ENCODE measurements around the gene MRPL10. TPM values are rescaled to one million over a fixed set of nuclear protein-coding genes. Genes with fewer than 3 reads are reported as not detected.
A peak's percentile ranks its signal among the peaks of the same experiment; 100 is the strongest.

MRPL10 gene
- total RNA-seq, 6 experiments from 2014 or later, result 14.4 to 26.1 (median 16.3) TPM

DNA sequence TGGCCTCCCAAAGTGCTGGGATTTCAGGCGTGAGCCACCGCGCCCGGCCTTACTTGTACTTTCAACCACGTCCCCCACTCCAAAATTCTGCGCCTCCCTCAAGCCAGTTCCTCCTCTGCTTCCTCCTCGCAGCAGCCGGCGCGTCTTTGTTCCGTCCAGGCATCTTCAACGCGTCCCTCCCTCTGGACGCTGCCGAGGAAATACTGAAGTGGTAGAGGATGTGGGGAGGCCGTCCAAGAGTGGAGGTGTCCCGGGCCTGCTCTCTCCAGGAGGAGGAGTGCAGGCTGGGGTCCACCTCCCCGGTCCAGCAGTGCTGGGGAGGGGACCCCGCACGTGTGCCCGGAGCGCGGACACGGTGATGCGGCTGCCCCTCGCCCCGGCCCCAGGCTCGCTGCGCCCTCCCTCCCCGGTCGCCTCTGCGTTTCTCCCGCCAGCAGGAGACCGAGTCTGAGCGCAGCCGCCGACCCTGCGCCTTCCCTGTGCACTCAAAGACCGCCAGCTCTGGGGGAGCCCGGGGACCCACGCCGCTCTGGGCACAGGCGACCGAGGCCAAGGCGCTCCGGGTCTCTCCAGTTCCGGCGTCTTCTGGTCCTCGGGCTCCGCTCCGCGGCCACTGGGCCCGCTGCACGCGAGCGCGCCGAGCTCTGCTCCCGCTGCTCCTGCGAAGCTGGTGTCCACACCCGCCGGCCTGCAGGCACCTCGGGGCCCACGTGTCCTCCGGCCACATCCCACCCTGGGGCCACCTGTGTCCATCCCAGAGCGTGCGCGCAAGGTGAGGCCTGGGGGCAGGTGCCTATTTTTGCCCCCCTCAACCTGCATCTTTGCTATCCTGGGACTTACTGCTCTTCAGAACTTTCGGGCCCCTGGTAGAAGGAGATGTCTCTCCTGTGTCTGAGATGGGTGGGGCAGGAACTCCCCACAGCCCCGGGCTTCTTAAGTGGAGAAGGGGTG lies 41.5 kb downstream of the MRPL10 start:
- intact Hi-C loops (cut with DNase I), result no loop called here
- Histone ChIP-seq H3K27me3 (peaks cover 7 to 17% of the 10 kb centered on the region in 2 donors), H3K36me3 (no peaks in the 10 kb centered on the region), H3K4me1 (no peaks in the 10 kb centered on the region), H3K27ac (no peak overlapping the region), H3K4me3 (peak overlapping the region in 2 of 3 donors; percentile 15 to 18), H3K9me3 (no peaks in the 10 kb centered on the region)
- DNase-seq (peak in 1 of 3 donors; percentile 56), ATAC-seq (peak; percentile 76 to 95 (median 90))
- WGBS (ENCODE audit: insufficient coverage, low coverage, low lambda C conversion rate, missing lambda C conversion rate), result 3% methylated on average over 41 of the region's 70 CpGs
- TF ChIP-seq POLR2A (IDR thresholded peaks at IDR 0.05), result no peak
- TF ChIP-seq, protein P1, sequence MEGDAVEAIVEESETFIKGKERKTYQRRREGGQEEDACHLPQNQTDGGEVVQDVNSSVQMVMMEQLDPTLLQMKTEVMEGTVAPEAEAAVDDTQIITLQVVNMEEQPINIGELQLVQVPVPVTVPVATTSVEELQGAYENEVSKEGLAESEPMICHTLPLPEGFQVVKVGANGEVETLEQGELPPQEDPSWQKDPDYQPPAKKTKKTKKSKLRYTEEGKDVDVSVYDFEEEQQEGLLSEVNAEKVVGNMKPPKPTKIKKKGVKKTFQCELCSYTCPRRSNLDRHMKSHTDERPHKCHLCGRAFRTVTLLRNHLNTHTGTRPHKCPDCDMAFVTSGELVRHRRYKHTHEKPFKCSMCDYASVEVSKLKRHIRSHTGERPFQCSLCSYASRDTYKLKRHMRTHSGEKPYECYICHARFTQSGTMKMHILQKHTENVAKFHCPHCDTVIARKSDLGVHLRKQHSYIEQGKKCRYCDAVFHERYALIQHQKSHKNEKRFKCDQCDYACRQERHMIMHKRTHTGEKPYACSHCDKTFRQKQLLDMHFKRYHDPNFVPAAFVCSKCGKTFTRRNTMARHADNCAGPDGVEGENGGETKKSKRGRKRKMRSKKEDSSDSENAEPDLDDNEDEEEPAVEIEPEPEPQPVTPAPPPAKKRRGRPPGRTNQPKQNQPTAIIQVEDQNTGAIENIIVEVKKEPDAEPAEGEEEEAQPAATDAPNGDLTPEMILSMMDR (IDR thresholded peaks at IDR 0.05), result peak; percentile 32 to 44 (median 35)

DNA sequence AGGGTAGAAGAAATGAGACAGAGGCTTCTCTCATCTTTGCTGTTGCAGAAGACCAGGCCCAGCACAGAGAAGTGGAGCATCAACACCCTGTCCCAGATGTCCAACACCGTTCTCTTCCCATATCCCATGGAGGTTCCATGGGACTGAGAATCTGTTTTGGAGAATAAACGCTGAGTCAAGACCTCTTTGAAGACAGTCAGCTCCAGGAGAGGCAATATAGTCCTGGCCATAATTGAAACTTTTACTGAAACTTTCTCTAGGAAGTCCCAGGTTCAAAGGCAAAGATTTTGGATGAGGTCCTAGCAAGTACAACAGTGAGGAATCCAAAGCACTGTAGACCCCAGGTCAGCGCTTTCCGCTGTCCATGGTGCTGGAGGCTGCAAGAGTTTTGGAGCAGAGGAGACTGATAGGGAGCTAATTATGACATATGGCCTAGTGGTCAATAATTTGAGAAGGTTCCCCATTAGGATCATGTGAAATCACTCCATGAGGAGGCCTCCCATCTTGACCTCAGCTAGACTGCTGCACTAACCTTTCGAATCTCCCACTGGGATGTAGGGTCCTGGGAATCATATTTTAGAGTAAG lies 45.7 kb downstream of the MRPL10 start:
- ATAC-seq (no peak), DNase-seq (no peak)
- intact Hi-C loops (cut with DNase I), result no loop called here
- Histone ChIP-seq H3K27me3 (peaks cover 6 to 16% of the 10 kb centered on the region in 2 donors), H3K36me3 (no peaks in the 10 kb centered on the region), H3K27ac (no peak overlapping the region), H3K4me1 (no peaks in the 10 kb centered on the region), H3K9me3 (no peaks in the 10 kb centered on the region), H3K4me3 (no peak overlapping the region)
- WGBS (ENCODE audit: insufficient coverage, low coverage, low lambda C conversion rate, missing lambda C conversion rate), result 20% methylated on average over 5 of the region's 5 CpGs
- no peak for TF ChIP-seq POLR2A (IDR thresholded peaks at IDR 0.05)
- TF ChIP-seq, protein P1 (IDR thresholded peaks at IDR 0.05), result no peak

DNA sequence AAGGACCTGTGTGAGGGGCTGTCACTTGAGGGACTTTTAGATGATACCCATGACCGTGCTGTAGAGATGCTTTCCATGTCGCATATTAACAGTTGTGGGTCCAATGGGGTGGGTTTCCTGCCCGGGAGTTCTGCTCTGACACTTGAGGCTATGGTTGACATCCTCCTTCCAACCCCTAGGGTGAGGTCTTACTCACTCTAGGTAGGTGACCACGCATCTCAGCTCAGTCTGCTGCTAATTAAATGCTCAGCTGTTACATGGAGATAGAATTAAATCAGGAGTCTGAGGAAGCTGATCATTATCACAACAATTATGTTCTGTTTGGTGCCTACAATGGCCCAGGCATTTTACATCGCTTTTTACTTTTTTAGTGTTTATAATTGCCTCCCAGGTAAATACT lies 49.9 kb downstream of the MRPL10 start:
- H3K9me3 ChIP-seq, result no peaks in the 10 kb centered on the region
- ATAC-seq, result no peak
- H3K27ac ChIP-seq, result no peak overlapping the region
- H3K36me3 ChIP-seq, result no peaks in the 10 kb centered on the region
- DNase-seq, result no peak
- intact Hi-C loops (cut with DNase I), result no loop called here
- TF ChIP-seq, protein P1 (IDR thresholded peaks at IDR 0.05), result no peak
- TF ChIP-seq POLR2A (IDR thresholded peaks at IDR 0.05), result no peak
- H3K4me1 ChIP-seq, result no peaks in the 10 kb centered on the region
- H3K4me3 ChIP-seq, result no peak overlapping the region
- H3K27me3 ChIP-seq, result no peaks in the 10 kb centered on the region
- WGBS (ENCODE audit: insufficient coverage, low coverage, low lambda C conversion rate, missing lambda C conversion rate), result 39% methylated on average over 5 of the region's 5 CpGs

DNA sequence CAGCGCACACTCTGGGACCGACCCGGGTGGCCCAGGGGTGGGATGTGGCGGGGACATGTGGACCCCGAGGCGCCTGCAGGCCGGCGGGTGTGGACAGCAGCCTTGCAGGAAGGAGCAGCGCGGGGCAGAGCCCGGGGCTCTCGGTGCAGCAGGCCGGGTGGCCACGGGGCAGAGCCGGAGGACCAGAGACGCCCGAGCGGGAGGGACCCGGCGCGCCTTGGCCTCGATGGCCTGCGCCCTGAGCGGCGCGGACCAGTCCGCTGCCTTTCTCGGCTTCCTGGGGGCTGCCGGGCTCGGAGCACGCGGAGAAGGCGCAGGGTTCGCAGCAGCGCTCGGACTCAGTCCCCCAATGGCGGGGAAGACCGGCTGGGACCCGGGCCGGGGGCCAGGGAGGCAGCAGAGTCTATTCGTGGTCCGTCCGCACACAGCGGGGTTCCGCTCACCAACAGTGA lies 53.1 kb downstream of the MRPL10 start:
- no peaks in the 10 kb centered on the region for H3K4me1 ChIP-seq
- H3K4me3 ChIP-seq, result no peak overlapping the region
- no peaks in the 10 kb centered on the region for H3K9me3 ChIP-seq
- ATAC-seq (no peak), DNase-seq (no peak)
- TF ChIP-seq, protein P1 (IDR thresholded peaks at IDR 0.05), result no peak
- no peak for TF ChIP-seq POLR2A (IDR thresholded peaks at IDR 0.05)
- intact Hi-C loops (cut with DNase I), result no loop called here
- H3K27me3 ChIP-seq, result peaks cover 0 to 5% of the 10 kb centered on the region in 2 donors
- WGBS (ENCODE audit: insufficient coverage, low coverage, low lambda C conversion rate, missing lambda C conversion rate), result 20% methylated on average over 1 of the region's 45 CpGs
- H3K36me3 ChIP-seq, result no peaks in the 10 kb centered on the region
- no peak overlapping the region for H3K27ac ChIP-seq

All from right lobe of liver (tissue), 6 donors.